Measurements from ENCODE around the gene TBX10. TPM values are rescaled to one million over a fixed set of nuclear protein-coding genes. Genes with fewer than 3 reads are reported as not detected.
"Not testable (repeated sequence)": the region's sequence is repeated elsewhere in the genome, so short reads cannot be mapped to it uniquely, and the experiment has no call there.

Gene TBX10
- total RNA-seq, 1 experiment from 2014 or later: not detected

DNA sequence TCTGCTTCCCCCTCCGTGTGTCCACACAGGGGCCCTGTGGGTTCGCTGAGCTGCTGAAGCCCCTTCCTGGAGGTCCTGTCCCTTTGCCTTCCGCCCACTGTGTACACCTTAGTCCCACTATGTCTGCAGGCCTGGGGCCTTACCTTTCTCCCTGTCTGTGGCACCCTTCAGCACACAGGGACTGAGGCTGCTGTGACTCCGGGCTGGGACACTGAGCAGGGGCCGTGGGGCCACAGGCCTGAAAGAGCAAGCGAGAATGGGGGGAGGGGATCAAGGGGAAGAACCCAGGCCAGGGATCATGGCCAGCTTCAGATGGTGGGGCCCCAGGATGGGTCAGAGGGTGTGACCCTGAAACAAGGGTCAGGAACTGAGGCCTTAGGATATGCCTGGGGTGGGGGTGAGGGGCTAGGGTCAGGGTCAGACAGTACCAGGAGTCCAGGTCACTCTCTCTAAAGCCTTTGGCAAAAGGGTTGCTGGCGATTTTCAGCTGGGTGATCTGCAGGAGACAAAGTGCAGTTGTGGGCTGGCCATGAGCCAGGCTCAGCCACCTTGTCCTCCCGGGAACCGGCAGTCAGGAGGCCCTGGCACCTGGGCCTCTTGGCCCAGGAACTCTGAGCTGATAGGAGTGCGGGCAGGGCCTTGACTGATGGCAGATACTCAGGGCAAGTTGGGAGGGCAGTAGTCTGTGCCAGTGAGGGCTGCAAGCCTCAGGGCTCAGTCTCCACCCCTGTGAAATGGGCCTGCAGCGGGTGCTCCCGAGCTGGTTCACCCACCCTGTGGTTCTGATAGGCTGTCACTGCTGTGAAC is 7.2 kb downstream of the TBX10 start:
- DNase-seq (ENCODE audit: extremely low read depth, low read depth): no peak

GRCh38 chr11:67631853-67632174 is 7.7 kb downstream of the TBX10 start:
- no peak for DNase-seq (ENCODE audit: extremely low read depth, low read depth)

DNA sequence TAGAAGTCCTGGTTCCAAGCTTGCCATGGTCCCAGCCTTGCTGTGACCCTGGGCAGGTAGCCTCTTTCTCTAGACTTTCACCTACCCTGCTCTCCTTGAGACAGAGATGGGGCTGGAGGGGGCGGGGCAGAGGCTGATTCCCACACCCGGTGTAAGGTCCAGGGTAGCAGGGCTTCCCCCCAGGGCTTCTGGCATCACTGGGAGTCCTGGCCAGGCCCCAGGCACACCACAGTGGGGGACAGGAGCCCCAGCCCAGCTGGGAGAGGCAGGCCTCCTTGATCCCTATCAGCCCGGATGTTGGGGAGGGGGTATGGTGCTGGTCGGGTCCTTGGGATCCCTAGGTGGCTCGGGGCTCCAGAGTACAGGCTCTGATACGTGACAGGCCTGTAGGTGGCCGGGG is 8.2 kb downstream of the TBX10 start:
- DNase-seq (ENCODE audit: extremely low read depth, low read depth): no peak

DNA sequence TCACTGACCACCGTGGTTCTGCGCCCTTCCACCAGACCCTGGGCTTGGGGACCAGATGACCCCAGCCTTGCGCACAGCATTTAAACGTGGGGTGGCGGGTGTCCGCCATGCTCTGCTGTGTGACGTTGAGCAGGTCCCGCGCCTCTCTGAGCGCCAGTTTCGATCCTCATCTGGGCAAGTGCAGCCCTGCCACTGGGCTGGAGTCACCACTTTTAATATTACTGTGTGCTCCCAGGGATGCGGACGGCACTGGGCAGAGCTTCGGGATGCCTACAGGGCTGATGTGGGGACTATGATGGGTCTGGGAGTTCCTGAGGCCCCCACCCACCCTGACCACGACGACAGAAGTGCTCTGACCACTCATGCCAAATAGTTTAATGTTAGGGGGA is 8.6 kb downstream of the TBX10 start:
- DNase-seq (ENCODE audit: extremely low read depth, low read depth): no peak

DNA sequence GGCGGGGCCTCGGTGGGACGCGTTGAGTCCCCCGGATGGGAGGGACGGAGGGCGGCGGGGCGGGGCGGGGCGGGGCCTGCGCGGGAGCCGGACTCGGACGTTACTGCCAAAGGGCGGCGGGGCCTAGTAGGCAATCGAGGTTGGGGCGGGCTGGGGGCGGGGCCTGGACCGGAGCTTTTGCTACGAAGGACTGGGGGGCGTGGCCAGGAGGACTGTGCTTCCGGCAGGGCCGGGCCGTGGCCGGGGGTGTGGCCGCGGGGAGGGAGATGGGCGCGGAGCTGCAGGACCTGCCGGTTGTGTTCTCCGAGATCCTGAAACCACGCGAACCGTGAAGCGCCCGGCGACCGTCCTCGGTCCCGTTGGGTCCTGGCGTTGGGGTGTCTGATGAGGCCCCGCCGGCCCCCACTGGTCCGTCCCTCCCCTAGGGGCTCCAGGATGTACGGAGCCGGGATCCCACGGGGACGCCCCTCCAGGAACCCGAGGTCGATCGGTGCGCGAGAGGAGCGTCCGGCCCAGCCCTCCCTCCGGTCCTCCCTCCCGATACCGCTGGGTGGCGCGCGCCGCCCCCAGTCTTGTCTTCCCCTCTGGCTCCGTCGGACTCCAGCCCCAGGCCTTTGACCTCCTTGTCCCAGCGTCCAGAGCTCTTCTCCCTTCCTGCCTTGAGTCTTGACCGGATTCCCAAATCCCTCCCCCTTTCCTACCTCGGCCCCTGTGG is 9.2 kb downstream of the TBX10 start:
- DNase-seq (ENCODE audit: extremely low read depth, low read depth): peak; percentile 95

- peak; percentile 59 for DNase-seq (ENCODE audit: extremely low read depth, low read depth)
Measured at GRCh38 chr11:67629386-67630227, 10.0 kb downstream of the TBX10 start, which contains the start of gene NUDT8. Gene NUDT8 (minus strand): TSS chr11:67629937. CDS start chr11:67629911, 26 bp downstream.

GRCh38 chr11:67628710-67629385 is 10.7 kb downstream of the TBX10 start:
- DNase-seq (ENCODE audit: extremely low read depth, low read depth): no peak

GRCh38 chr11:67627812-67628624 is 11.5 kb downstream of the TBX10 start:
- DNase-seq (ENCODE audit: extremely low read depth, low read depth): no peak

GRCh38 chr11:67627441-67627811 is 12.1 kb downstream of the TBX10 start:
- DNase-seq (ENCODE audit: extremely low read depth, low read depth): no peak

- no peak for DNase-seq (ENCODE audit: extremely low read depth, low read depth)
Measured at GRCh38 chr11:67626970-67627369, 12.6 kb downstream of the TBX10 start.

DNA sequence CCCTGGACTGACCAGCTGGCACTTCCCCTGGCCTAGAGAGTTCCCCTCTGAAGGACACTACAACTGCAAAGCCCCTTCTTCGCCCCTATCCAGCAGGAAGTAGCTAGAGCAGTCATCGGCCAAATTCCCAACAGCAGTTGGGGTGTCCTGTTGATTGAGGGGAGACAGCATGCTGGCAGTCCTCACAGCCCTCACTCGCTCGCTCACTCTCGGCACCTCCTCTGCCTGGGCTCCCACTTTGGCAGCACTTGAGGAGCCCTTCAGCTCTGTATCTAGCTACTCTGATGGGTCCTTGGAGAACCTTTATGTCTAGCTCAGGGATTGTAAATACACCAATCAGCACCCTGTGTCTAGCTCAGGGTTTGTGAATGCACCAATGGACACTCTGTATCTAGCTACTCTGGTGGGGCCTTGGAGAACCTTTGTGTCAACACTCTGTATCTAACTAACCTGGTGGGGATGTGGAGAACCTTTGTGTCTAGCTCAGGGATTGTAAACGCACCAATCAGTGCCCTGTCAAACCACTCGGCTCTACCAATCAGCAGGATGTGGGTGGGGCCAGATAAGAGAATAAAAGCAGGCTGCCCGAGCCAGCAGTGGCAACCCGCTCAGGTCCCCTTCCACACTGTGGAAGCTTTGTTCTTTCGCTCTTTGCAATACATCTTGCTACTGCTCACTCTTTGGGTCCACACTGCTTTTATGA is 13.3 kb downstream of the TBX10 start:
- not testable (repeated sequence) for DNase-seq (ENCODE audit: extremely low read depth, low read depth)

DNA sequence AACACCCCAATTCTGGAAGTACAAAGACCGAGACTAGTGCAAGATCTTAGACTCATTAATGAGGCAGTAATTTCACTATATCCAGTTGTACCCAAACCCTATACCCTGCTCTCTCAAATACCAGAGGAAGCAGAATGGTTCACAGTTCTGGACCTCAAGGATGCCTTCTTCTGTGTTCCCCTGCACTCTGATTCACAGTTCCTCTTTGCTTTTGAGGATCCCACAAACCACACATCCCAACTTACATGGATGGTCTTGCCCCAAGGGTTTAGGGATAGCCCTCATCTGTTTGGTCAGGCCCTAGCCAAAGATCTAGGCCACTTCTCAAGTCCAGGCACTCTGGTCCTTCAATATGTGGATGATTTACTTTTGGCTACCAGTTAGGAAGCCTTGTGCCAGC is 15.8 kb downstream of the TBX10 start:
- not testable (repeated sequence) for DNase-seq (ENCODE audit: extremely low read depth, low read depth)

GRCh38 chr11:67622905-67623304 is 16.7 kb downstream of the TBX10 start:
- DNase-seq (ENCODE audit: extremely low read depth, low read depth): not testable (repeated sequence)

DNA sequence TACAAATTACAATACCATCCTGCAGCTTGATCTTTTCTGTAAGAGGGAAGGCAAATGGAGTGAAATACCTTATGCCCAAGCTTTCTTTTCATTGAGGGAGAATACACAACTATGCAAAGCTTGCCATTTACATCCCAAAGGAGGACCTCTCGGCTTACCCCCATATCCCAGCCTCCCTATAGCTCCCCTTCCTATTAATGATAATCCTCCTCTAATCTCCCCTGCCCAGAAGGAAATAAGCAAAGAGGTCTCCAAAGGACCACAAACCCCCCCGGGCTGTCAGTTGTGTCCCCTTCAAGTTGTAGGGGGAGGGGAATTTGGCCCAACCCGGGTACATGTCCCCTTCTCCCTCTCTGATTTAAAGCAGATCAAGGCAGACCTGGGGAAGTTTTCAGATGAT is 17.6 kb downstream of the TBX10 start:
- not testable (repeated sequence) for DNase-seq (ENCODE audit: extremely low read depth, low read depth)

GRCh38 chr11:67620621-67621020 is 18.9 kb downstream of the TBX10 start:
- DNase-seq (ENCODE audit: extremely low read depth, low read depth): not testable (repeated sequence)

DNA sequence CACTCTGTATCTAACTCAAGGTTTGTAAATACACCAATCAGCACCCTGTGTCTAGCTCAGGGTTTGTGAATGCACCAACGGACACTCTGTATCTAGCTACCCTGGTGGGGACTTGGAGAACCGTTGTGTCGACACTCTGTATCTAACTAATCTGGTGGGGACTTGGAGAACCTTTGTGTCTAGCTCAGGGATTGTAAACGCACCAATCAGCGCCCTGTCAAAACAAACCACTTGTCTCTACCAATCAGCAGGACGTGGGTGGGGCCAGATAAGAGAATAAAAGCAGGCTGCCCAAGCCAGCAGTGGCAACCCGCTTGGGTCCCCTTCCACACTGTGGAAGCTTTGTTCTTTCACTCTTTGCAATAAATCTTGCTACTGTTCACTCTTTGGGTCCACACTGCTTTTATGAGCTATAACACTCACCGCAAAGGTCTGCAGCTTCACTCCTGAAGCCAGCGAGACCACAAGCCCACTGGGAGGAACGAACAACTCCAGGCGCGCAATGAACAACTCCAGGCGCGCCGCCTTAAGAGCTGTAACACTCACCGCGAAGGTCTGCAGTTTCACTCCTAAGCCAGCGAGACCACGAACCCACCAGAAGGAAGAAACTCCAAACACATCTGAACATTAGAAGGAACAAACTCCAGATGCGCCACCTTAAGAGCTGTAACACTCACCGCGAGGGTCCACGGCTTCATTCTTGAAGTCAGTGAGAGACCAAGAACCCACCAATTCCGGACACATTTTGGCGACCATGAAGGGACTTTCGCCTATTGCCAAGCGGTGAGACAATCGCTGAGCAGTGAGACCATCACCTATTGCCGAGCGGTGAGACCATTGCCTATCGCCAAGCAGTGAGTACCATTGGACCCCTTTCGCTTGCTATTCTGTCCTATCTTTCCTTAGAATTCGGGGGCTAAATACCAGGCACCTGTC is 19.6 kb downstream of the TBX10 start:
- DNase-seq (ENCODE audit: extremely low read depth, low read depth): not testable (repeated sequence)

DNA sequence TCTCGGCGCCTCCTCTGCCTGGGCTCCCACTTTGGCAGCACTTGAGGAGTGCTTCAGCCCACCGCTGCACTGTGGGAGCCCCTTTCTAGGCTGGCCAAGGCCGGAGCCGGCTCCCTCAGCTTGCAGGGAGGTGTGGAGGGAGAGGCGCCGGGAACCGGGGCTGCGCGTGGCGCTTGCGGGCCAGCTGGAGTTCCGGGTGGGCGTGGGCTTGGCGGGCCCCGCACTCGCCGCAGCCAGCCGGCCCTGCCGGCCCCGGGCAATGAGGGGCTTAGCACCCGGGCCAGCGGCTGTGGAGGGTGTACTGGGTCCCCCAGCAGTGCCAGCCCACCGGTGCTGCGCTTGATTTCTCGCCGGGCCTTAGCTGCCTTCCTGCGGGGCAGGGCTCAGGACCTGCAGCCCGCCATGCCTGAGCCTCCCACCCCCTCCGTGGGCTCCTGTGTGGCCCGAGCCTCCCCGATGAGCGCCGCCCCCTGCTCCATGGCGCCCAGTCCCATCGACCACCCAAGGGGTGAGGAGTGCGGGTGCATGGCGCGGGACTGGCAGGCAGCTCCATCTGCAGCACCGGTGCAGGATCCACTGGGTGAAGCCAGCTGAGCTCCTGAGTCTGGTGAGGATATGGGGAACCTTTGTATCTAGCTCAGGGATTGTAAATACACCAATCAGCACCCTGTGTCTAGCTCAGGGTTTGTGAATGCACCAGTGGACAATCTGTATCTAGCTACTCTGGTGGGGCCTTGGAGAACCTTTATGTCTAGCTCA is 20.5 kb downstream of the TBX10 start:
- not testable (repeated sequence) for DNase-seq (ENCODE audit: extremely low read depth, low read depth)

Measured in NCI-H460 (cell line).